Hepatic stellate cell (primary cell): ENCODE data around the gene CLIP1.
A peak's percentile ranks its signal among the peaks of the same experiment; 100 is the strongest.

Experiments
- DNase-seq: peaks from one replicate; pipeline ENCODE4 v3.0.0; 2011; ENCODE audit warnings: low spot score

CLIP1 gene

GRCh38 chr12:122245553-122245952 is 176.9 kb downstream of the CLIP1 start:
- no peak for DNase-seq

- no peak for DNase-seq
These were observed 177.7 kb downstream of the CLIP1 start for GRCh38 chr12:122244565-122245371.

GRCh38 chr12:122243965-122244364 is 178.5 kb downstream of the CLIP1 start:
- no peak for DNase-seq

DNA sequence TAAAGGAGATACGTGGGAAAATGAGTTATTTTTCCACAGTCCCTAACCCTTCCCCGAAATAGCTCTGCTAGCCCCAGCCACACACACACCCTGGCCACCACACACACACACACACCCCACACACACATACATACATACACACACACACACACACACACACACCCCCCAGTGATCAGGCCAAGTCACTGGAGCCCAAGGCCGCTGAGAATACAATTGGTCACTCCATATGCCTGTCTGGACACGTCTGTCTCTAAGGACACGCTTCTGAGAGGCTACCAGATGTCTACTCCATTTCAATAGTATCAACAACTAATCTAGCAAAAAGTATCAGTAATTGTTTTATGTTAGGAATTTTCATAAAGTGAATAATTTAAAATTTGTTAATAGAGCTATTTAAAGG is 183.6 kb downstream of the CLIP1 start:
- no peak for DNase-seq

- DNase-seq = no peak
These were observed 186.7 kb downstream of the CLIP1 start for GRCh38 chr12:122235741-122236140.

GRCh38 chr12:122232691-122233090 is 189.8 kb downstream of the CLIP1 start:
- no peak for DNase-seq

- DNase-seq = no peak
These were observed 191.7 kb downstream of the CLIP1 start for GRCh38 chr12:122230798-122231197.

DNA sequence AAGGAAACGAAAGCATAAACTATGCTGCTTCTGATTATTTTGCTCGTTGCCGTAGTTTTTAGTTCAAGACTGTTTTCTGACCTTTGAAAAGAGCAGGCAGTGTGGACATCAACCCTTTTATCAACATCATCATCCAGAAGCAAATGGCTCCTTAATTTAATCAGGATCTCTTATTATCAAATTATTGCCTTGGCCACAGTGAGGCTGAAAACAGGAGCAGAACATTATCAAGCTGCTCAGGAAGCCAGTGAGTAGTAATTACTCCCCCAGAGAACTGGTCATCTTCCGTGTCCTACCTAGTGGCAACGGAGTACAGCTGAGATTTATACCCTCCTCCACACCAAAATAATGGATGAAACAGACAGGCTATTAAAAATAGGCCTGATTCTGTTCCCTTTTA is 194.4 kb downstream of the CLIP1 start:
- DNase-seq = no peak

- no peak for DNase-seq
These were observed 195.1 kb downstream of the CLIP1 start for GRCh38 chr12:122227341-122227740.

- no peak for DNase-seq
These were observed 195.9 kb downstream of the CLIP1 start for GRCh38 chr12:122226366-122227125.

GRCh38 chr12:122225683-122226365 is 196.6 kb downstream of the CLIP1 start, which contains the start of gene DIABLO:
DIABLO (minus strand) TSS chr12:122226052; CDS start chr12:122226014, 38 bp downstream.
- DNase-seq = peak; percentile 98
